AG04450 (cell line): ENCODE data around the gene DAZL. TPM values are rescaled to one million over a fixed set of nuclear protein-coding genes. Genes with fewer than 3 reads are reported as not detected.

ENCODE experiments used
- CTCF ChIA-PET: fragments of 300-600, 350-600 bp; formaldehyde crosslinking; extraction: SDS; loops from one replicate; lab custom pipeline; 2022; ENCODE audit warnings: antibody characterized with exemption, inconsistent platforms; lab: Charles Lee
- POLR2A ChIA-PET: fragments of 350-600 bp; formaldehyde crosslinking; extraction: SDS; loops from one replicate; lab custom pipeline; 2021; ENCODE audit warnings: antibody characterized with exemption, inconsistent platforms; lab: Yijun Ruan, JAX
- DNase-seq: peaks from one replicate; pipeline ENCODE4 v3.0.0-alpha.2; 2011; ENCODE audit warnings: low read depth, low spot score
- H3K27ac ChIP-seq: one replicate; pipeline ENCODE4 v1.5.1; 2012; ENCODE audit warnings: low read depth, low read length, control low read depth
- H3K27me3 ChIP-seq: one replicate; pipeline ENCODE4 v1.6.0; 2012; ENCODE audit warnings: low read length; ENCODE audit not compliant: control insufficient read depth, insufficient read depth
- H3K4me3 ChIP-seq: 2 replicates; pipeline ENCODE4 v1.5.1; 2011; ENCODE audit warnings: mild to moderate bottlenecking, low read depth, low read length, control low read depth
- H3K9me3 ChIP-seq: 2 replicates; pipeline ENCODE4 v1.5.1; 2012; ENCODE audit warnings: low read length; ENCODE audit not compliant: control insufficient read depth, insufficient read depth
- CTCF ChIP-seq: IDR thresholded peaks from 2 replicates; pipeline ENCODE4 v1.5.1; 2011; ENCODE audit warnings: low read depth, low read length, control low read depth, inconsistent platforms
- polyA plus RNA-seq: library from polyadenylated mRNA; depleted of rRNA; stranded (reverse); fragments of >200 nt; gene quantifications from 2 replicates; pipeline ENCODE4 v1.2.3, GENCODE V29; 2011

DAZL gene
- polyA plus RNA-seq, 1 experiment = not detected

- Histone ChIP-seq H3K9me3 (no peaks in the 10 kb centered on the region), H3K27ac (no peak overlapping the region), H3K27me3 (peaks cover 4% of the 10 kb centered on the region), H3K4me3 (no peak overlapping the region)
- DNase-seq = peak; percentile 20
- ChIA-PET CTCF (interaction anchor here (2.3 kb wide), 1 partner anchor 258 kb away, joined by 12 read pairs; no protein-coding TSS in a partner anchor), POLR2A (no interaction called here)
- TF ChIP-seq CTCF = no peak
Measured at GRCh38 chr3:16548721-16549120, 56.5 kb downstream of the DAZL start.

DNA sequence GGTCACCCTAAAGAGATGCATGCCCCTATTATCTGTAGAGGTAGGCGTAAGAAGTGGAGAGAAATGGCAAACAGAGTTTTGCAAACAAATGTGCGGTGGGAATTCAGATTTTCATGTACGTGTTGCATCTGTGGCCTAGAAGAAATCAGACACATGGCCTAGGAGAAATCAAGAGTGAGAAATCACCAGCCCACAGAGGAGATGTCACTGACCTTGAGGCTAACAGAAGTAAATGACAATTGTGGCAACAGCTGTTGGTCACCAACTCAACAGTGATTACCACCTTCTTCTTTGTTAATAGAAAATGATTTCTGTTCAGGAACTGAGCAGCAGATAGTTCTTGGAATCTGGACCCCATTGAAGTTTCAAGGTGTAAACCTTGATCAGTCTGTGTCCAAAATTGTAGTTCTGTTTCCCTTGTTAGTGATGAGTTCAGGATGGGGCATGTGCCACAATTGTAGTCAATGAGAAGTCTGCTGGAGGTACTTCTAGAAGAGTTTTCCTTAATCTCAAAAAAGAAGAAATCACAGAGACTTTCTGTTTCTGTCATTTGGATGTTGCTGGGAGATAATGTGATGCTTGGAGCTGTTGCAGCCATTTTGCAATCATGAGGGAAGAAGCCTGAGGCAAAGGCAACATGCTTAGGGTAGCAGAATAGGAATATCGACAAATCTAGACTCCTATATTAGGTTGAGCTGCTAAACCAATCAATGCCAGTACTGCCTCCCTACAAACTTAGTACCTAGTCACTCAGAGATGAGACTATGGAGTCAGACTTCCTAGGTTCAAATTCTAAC is 57.5 kb downstream of the DAZL start:
- no peak overlapping the region for H3K27ac ChIP-seq
- no peaks in the 10 kb centered on the region for H3K9me3 ChIP-seq
- POLR2A ChIA-PET = no interaction called here
- H3K27me3 ChIP-seq = no peaks in the 10 kb centered on the region
- no peak overlapping the region for H3K4me3 ChIP-seq
- DNase-seq = no peak
- CTCF ChIA-PET = interaction anchor here (2.3 kb wide), 1 partner anchor 257 kb away, joined by 12 read pairs; no protein-coding TSS in a partner anchor
- no peak for TF ChIP-seq CTCF

- ChIA-PET CTCF (interaction anchor here (2.3 kb wide), 1 partner anchor 256 kb away, joined by 12 read pairs; no protein-coding TSS in a partner anchor), POLR2A (no interaction called here)
- Histone ChIP-seq H3K27me3 (peaks cover under 1% of the 10 kb centered on the region), H3K27ac (no peak overlapping the region), H3K9me3 (no peaks in the 10 kb centered on the region), H3K4me3 (no peak overlapping the region)
- DNase-seq = no peak
- TF ChIP-seq CTCF = no peak
Measured at GRCh38 chr3:16546186-16547010, 58.8 kb downstream of the DAZL start.

DNA sequence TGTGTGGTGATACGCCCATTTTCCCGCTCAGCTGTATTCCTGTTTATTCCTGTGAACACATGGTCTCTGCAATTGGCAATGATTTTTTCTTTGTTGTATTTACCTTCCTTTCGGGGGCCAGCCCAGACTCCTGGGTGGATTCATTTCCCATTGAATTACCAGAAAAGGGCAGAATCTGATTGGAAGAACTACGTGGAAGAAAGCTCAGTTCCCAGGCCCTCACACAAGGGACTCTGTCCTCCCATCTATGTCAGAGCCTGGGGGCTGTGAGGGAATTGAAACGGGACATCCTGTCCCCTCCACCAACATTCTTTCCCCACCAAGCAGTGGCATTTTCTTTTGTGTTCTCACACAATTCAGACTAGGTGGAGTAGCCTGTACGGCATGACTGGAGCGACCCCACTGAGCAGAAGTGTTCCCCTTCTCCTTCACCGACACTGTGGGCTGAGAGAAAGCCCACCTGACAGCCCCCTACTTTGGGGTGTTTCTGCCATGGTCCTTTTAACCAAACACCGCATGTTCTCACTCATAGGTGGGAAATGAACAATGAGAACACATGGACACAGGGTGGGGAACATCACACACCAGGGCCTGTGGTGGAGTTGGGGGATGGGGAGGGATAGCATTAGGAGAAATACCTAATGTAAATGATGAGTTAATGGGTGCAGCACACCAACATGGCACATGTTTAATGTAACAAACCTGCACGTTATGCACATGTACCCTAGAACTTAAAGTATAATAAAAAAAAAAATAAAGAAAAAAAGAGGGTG is 59.6 kb downstream of the DAZL start:
- Histone ChIP-seq H3K9me3 (no peaks in the 10 kb centered on the region), H3K4me3 (no peak overlapping the region), H3K27me3 (peaks cover 7% of the 10 kb centered on the region), H3K27ac (no peak overlapping the region)
- POLR2A ChIA-PET = no interaction called here
- CTCF ChIA-PET = no interaction called here
- no peak for DNase-seq
- no peak for TF ChIP-seq CTCF
